Ecto neural progenitor cell (in vitro differentiated cells): ENCODE measurements around the gene EIF3L.

ENCODE experiments used
- DNase-seq: peaks from one replicate; pipeline ENCODE4 v3.0.0-alpha.2; 2018; ENCODE audit warnings: low spot score

Gene EIF3L

DNA sequence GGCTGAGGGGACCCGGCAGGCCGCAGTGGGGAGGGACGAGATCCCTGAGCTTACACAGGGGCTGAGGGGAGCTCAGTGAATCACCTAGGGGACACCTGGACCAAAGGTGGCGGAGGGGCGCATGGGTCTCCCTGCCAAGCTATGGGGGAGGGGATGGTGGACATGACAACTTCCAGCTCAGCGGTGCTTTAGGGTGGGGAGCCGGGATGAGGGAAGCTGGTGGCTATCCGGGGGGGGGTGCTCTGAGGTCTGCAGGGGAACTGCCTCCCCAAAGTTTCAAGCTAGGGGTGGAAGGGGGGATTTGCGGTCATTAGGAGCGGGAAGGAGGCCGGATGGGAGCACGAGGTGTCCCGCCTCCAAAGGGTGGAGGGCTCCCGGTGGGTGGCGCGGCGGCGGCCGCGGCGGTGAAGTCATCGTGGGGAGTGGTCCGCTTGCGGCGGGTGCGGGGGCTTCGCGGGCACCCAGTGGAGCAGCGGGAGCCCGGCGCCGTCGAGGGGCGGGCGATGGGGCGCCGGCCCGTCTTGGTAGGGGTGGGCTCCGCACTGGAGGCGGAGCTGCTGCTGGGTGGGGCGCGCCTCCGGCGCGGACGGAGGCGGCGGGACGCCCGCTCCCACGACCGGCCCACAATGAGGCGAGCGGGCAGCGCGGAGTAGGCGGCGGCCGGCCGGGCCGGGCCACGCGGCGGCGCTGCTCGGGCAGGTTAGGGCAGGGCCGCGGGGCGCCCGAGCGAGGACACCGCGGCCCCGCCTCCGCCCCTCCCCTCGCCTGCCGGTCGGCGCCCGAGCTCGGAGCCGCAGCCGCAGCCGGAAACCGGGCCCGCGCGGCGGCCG, 56.5 kb downstream of the EIF3L start, which contains the start of gene MICALL1:
MICALL1 (plus strand) TSS at position 764 of the 830 bp plus-strand sequence. CDS start 126 bp downstream, outside the sequence.
- DNase-seq, result peak; percentile 78

DNA sequence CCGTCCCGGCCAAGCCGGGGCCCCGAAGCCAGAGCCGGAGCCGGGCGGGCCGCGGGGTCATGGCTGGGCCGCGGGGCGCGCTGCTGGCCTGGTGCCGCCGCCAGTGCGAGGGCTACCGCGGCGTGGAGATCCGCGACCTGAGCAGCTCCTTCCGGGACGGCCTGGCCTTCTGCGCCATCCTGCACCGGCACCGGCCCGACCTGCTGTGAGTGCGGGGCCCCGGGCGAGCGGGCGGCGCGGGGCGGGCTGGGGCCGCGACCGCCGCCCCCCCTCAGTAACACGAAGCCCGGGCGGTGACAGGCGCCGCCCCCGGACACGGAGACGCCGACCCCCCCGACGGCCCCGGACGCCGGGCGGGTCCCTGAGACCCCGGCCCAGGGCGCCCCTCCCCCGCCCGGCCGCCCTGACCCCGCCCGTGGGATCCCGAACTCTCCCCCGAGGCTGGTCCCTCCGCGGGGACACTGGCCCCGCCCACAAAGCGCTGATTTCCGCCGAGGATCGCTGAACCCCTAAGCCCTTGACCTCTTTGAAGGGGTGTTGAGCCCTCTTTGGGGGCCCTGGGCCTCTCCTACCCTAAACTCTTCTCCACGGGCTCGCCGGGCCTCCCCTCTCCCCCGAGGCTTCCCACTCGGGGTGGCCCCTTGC, 57.3 kb downstream of the EIF3L start:
- DNase-seq, result no peak

GRCh38 chr22:37907036-37907954, 58.1 kb downstream of the EIF3L start:
- DNase-seq, result no peak

DNA sequence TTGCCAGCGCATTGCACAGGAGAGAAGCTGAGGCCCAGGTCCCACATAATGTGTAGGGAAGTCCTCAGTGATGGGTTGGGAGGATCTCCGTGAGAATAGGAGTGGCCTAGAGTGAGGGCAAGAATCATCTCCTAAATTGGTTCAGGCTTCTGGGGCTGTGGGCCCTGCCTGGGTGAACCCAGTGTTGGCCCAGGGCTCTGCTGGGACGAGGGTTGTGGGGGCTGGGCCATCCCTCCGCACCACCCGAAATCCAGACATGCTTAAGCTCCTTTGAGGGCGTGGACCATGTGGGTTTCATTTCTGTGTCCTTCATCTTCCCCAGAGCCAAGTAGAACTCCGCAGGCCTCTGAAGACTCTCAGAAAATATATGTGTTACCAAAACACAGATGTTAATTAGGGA, 60.5 kb downstream of the EIF3L start:
- no peak for DNase-seq

GRCh38 chr22:37910890-37911672, 61.9 kb downstream of the EIF3L start:
- no peak for DNase-seq

- no peak for DNase-seq
Measured at GRCh38 chr22:37911697-37912096, 62.5 kb downstream of the EIF3L start.

DNA sequence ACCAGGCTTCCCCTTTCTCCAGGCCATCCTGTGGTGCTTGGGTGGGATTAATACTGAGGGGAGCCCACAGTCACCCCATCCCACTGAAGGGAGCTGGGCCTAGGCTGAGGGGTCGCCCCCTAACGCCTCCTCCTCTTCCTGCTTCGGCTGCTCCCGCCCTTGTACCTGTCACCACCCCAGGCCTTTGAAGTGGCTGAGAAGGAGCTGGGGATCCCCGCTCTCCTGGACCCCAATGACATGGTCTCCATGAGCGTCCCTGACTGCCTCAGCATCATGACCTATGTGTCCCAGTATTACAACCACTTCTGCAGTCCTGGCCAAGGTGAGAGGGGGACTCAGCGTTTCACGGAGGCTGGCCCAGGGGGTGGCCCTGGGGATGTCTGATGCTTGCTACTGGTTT, 63.0 kb downstream of the EIF3L start:
- no peak for DNase-seq

DNA sequence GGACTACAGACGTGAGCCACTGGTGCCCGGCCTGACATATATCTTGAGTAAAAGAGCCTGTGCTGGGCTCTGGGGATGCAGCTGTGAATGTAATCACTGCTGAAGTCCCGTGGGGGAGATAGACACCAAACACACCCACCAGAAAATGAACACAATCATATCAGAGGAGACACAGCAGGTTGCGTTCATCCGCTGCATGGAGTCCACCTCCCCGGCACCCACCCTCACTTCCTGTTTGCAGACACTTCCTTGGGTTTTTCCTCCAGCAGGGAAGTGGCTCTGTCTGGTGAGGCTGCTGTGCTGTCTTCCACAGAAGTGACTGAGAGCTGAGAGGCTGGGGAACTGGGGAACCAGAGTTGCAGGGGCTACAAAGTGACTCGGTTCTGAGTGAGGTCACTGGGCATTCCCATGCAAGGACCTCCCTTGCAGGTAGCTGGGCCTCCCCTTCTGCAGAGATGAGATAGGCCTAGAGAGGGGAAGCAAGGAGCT, 64.1 kb downstream of the EIF3L start:
- no peak for DNase-seq

DNA sequence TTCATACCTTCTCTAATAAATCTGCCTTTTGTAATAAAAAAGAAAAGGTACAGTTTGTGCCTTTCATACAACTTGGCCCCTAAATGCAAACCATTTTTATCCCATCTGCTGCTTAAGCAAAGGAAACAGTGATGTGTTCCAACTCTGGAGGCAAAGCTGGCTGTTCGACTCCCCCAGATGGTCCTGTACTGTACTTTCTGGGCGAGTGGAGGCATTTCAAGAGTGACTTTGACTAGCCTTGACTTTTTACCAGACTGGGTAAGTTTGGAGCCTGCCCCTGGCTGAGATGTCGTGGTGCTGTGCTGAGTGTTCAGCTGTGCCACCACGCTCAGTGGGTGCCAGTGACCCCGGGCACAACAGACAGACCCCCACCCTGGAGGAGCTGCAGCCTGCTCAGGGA, 67.1 kb downstream of the EIF3L start:
- no peak for DNase-seq

DNA sequence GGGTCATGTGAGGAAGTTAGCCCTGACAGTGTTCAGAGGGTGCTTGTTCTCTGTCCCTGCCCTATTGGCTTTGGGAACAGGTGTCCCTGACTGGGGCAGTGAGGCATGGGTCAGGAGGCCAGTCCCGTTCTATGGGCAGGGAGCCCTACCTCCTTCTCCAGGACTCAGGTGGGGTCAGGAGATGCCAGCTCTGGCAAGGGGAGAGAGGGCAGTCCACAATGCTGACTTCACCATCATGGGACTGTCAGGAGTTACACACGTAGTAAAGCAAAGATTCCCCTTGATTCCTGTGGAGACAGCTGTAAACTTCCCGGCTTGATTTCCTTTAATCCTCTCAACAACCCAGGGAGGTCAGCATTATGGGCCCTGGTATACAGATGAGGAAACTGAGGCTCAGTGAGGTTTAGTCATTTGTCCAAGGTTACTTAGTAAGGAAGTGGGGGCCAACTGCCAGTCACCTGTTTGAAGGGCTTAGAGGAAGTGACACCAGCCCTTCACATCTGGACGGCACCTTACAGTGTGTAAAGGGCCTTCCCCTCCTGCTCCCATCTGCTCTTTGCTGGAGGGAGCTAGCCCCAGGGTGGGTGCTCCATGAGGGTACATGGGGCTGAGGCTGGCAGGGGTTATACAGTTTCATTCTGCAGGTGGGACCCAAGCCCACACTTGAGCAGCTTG, 68.8 kb downstream of the EIF3L start:
- DNase-seq, result no peak

GRCh38 chr22:37918580-37919270, 69.5 kb downstream of the EIF3L start:
- no peak for DNase-seq

GRCh38 chr22:37920126-37920525, 70.9 kb downstream of the EIF3L start:
- no peak for DNase-seq

GRCh38 chr22:37922191-37922590, 73.0 kb downstream of the EIF3L start:
- DNase-seq, result no peak

GRCh38 chr22:37923927-37924326, 74.7 kb downstream of the EIF3L start:
- DNase-seq, result no peak

- no peak for DNase-seq
Measured at GRCh38 chr22:37924386-37925065, 75.3 kb downstream of the EIF3L start.

GRCh38 chr22:37925330-37925729, 76.1 kb downstream of the EIF3L start:
- DNase-seq, result no peak

DNA sequence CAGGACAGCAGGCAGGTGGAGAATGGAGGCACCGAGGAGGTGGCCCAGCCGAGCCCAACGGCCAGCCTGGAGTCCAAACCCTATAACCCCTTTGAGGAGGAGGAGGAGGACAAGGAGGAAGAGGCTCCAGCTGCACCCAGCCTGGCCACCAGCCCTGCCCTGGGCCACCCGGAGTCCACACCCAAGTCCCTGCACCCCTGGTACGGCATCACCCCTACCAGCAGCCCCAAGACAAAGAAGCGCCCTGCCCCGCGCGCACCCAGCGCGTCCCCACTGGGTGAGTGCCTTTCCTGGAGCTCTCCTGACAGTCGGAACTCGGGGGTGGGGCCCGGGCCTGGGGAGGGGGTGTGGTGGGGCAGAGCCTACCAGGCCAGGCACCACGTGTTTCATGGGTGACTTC, 76.5 kb downstream of the EIF3L start:
- DNase-seq, result no peak

DNA sequence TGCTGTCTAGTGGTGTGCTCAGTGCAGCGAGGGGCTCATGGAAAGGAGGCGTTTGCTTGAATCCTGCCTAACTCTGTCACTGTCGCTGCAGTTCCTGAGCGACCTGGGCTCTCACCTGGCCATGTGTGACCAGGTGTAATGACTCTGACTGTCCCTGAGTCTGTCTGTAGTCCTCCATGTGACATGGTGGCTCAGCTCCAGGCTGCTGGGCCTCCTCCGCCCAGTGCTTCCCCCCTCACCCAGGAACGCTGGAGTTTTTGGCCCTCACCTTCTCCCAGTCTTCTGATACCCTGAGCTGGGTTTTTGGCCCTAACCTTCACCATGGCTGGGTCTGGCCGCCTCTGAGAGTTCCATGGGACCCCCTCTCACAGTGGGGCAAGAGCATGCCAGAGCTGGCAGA, 77.1 kb downstream of the EIF3L start:
- no peak for DNase-seq

- DNase-seq, result no peak
Measured at GRCh38 chr22:37926771-37927636, 77.8 kb downstream of the EIF3L start.
